IPS DF 4.7 (cell line): ENCODE measurements around the gene RNF212.

Experiments used
- DNase-seq: peaks from one replicate; pipeline ENCODE4 v3.0.0-alpha.2; 2013; ENCODE audit warnings: low spot score; ENCODE audit errors: extremely low read depth

The RNF212 gene

GRCh38 chr4:1036976-1037810 lies 76.2 kb downstream of the RNF212 start:
- no peak for DNase-seq

- DNase-seq = no peak
These were observed 77.3 kb downstream of the RNF212 start for GRCh38 chr4:1036095-1036494.

GRCh38 chr4:1035510-1035909 lies 77.9 kb downstream of the RNF212 start:
- DNase-seq = no peak

- DNase-seq = no peak
These were observed 79.4 kb downstream of the RNF212 start for GRCh38 chr4:1033840-1034551.

- DNase-seq = no peak
These were observed 80.5 kb downstream of the RNF212 start for GRCh38 chr4:1032861-1033260.

GRCh38 chr4:1031956-1032795 lies 81.2 kb downstream of the RNF212 start:
- DNase-seq = no peak

GRCh38 chr4:1031346-1031745 lies 82.0 kb downstream of the RNF212 start:
- DNase-seq = no peak

- no peak for DNase-seq
These were observed 82.8 kb downstream of the RNF212 start for GRCh38 chr4:1030559-1030958.

GRCh38 chr4:1030031-1030430 lies 83.3 kb downstream of the RNF212 start:
- DNase-seq = no peak

GRCh38 chr4:1029529-1029928 lies 83.8 kb downstream of the RNF212 start:
- no peak for DNase-seq

GRCh38 chr4:1028574-1029220 lies 84.7 kb downstream of the RNF212 start:
- DNase-seq = no peak

GRCh38 chr4:1027915-1028238 lies 85.5 kb downstream of the RNF212 start:
- DNase-seq = no peak

GRCh38 chr4:1027219-1027914 lies 86.0 kb downstream of the RNF212 start:
- no peak for DNase-seq

- no peak for DNase-seq
These were observed 87.2 kb downstream of the RNF212 start for GRCh38 chr4:1026115-1026514.

GRCh38 chr4:1024882-1025545 lies 88.3 kb downstream of the RNF212 start:
- DNase-seq = no peak

GRCh38 chr4:1023895-1024740 lies 89.2 kb downstream of the RNF212 start:
- no peak for DNase-seq

- DNase-seq = no peak
These were observed 90.2 kb downstream of the RNF212 start for GRCh38 chr4:1023075-1023640.

- no peak for DNase-seq
These were observed 90.7 kb downstream of the RNF212 start for GRCh38 chr4:1022739-1023066.

- no peak for DNase-seq
These were observed 91.2 kb downstream of the RNF212 start for GRCh38 chr4:1022051-1022738.
